ENCODE results near the gene CADPS. TPM values are rescaled to one million over a fixed set of nuclear protein-coding genes. Genes with fewer than 3 reads are reported as not detected.

Gene CADPS
- total RNA-seq, 1 experiment from 2014 or later: not detected

- TF ChIP-seq POLR2AphosphoS5 (IDR thresholded peaks at IDR 0.05; ENCODE audit: low read depth, low read length): no peak
- TF ChIP-seq CTCF (IDR thresholded peaks at IDR 0.05): no peak
- TF ChIP-seq TCF7L2 (IDR thresholded peaks at IDR 0.05; ENCODE audit: low read depth, low read length): no peak
- TF ChIP-seq SIN3A (IDR thresholded peaks at IDR 0.05; ENCODE audit: borderline replicate concordance, insufficient read depth, low read depth, low read length): no peak
- TF ChIP-seq REST (IDR thresholded peaks at IDR 0.05; ENCODE audit: insufficient read depth in 1 of 2, low read depth in 2 of 2, low read length in 1 of 2): no peak
- no TSS peak for BruUV-seq (replicated peaks)
- no peaks in the 10 kb centered on the region for H3K9me3 ChIP-seq (ENCODE audit: control insufficient read depth, insufficient read depth, low read depth, low read length)
- in situ Hi-C loops (cut with HindIII; ENCODE audit: low pct_unique_long_range_greater_than_20kb, low sequenced_read_pairs): no loop called here
- ChIA-PET POLR2A (no interaction called here), CTCF (no interaction called here)
- no peak overlapping the region for H3K4me3 ChIP-seq (ENCODE audit: low read depth in 2 of 2, low read length in 2 of 2)
- H3K27ac ChIP-seq (ENCODE audit: low read length): no peak overlapping the region
- no peaks in the 10 kb centered on the region for H3K27me3 ChIP-seq (ENCODE audit: control insufficient read depth, insufficient read depth, low read length)
- intact Hi-C loops (cut with micrococcal nuclease; ENCODE audit: unreplicated experiment): no loop called here
- ATAC-seq (no peak), DNase-seq (ENCODE audit: low read depth, low spot score) (no peak)
- no peaks in the 10 kb centered on the region for H3K36me3 ChIP-seq (ENCODE audit: control insufficient read depth, insufficient read depth, low read length)
- H3K4me1 ChIP-seq (ENCODE audit: control insufficient read depth, insufficient read depth, low read length): no peaks in the 10 kb centered on the region
Measured at GRCh38 chr3:62758296-62759066, 116.7 kb downstream of the CADPS start.

- intact Hi-C loops (cut with micrococcal nuclease; ENCODE audit: unreplicated experiment): no loop called here
- CTCF ChIA-PET: no interaction called here
- DNase-seq (ENCODE audit: low read depth, low spot score) (no peak), ATAC-seq (no peak)
- Histone ChIP-seq H3K27ac (ENCODE audit: low read length) (no peak overlapping the region), H3K9me3 (ENCODE audit: control insufficient read depth, insufficient read depth, low read depth, low read length) (no peaks in the 10 kb centered on the region), H3K4me1 (ENCODE audit: control insufficient read depth, insufficient read depth, low read length) (no peaks in the 10 kb centered on the region), H3K4me3 (ENCODE audit: low read depth in 2 of 2, low read length in 2 of 2) (no peak overlapping the region), H3K27me3 (ENCODE audit: control insufficient read depth, insufficient read depth, low read length) (no peaks in the 10 kb centered on the region), H3K36me3 (ENCODE audit: control insufficient read depth, insufficient read depth, low read length) (no peaks in the 10 kb centered on the region)
- in situ Hi-C loops (cut with HindIII; ENCODE audit: low pct_unique_long_range_greater_than_20kb, low sequenced_read_pairs): no loop called here
- no peak for TF ChIP-seq CTCF (IDR thresholded peaks at IDR 0.05)
- POLR2A ChIA-PET: no interaction called here
- no TSS peak for BruUV-seq (replicated peaks)
Measured at GRCh38 chr3:62757045-62757444, 118.2 kb downstream of the CADPS start.
